Suprapubic skin (tissue), 3 donors: Measurements from ENCODE around the gene NCOA6.
A peak's percentile ranks its signal among the peaks of the same experiment; 100 is the strongest.

Experiments
- CTCF ChIP-seq, 2 donors: fragments of 200-600 bp in 1 of 2; fragments of 450-650 bp in 1 of 2; sonication (generic) in 1 of 2; IDR thresholded peaks; one replicate each; pipeline ENCODE4 v1.5.1; 2016 to 2019; ENCODE audit warnings: antibody characterized with exemption in 2 of 2, mild to moderate bottlenecking in 1 of 2, moderate library complexity in 1 of 2
- EP300 ChIP-seq: sonication (generic); formaldehyde crosslinking; IDR thresholded peaks from one replicate; pipeline ENCODE4 v1.6.1; 2017; ENCODE audit warnings: antibody characterized with exemption

DNA sequence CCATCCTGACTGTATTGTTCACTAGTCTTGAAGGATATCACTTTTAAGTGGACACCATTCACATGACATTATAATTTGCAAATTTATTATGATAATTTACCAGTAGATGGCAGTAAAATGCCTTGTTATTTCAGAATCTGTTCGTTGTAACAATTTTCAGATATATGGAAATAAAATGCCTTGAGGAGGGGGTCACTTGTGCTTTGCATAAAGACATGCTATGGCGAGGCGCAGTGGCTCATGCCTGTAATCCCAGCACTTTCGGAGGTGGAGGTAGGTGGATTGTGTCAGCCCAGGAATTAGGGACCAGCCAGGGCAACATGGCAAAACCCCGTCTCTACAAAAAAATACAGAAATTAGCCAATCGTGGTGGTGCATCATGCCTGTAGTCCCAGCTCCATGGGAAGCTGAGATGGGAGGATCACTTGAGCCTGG, 9.0 kb upstream of the NCOA6 start:
- TF ChIP-seq CTCF (IDR thresholded peaks at IDR 0.05), result peak; percentile 12 to 15
- no peak for TF ChIP-seq EP300
